HCT116 (cell line): Measurements from ENCODE around the gene ARHGAP8. TPM values are rescaled to one million over a fixed set of nuclear protein-coding genes. Genes with fewer than 3 reads are reported as not detected.

Experiments used
- ATAC-seq: fragments of 200-7000 bp; cut with Tn5 transposase; 2 replicates; pipeline ENCODE4 v1.9.1; 2020; ENCODE audit warnings: mild to moderate bottlenecking, moderate library complexity
- BruUV-seq: library from RNA; stranded (reverse); fragments of 400-500 nt; replicated peaks from 2 replicates; lab custom pipeline; 2021; lab: Mats Ljungman, UMichigan
- CTCF ChIA-PET: fragments of 300-600 bp; sonication (Branson Sonifier 250); formaldehyde crosslinking; loops from one replicate; lab custom pipeline; 2021; ENCODE audit warnings: antibody characterized with exemption; lab: Charles Lee
- POLR2A ChIA-PET: fragments of 300-600, 350-600 bp; sonication (Branson Sonifier 250); formaldehyde crosslinking; loops from one replicate; lab custom pipeline; 2021; ENCODE audit warnings: antibody characterized with exemption; lab: Charles Lee
- RAD21 ChIA-PET, 2 experiments: fragments of 300-600 bp; sonication (Branson Sonifier 250); formaldehyde crosslinking; loops; one replicate each; lab custom pipeline; 2023; ENCODE audit warnings: low total read pairs in 2 of 2; ENCODE audit not compliant: uncharacterized antibody in 2 of 2, unreplicated experiment in 2 of 2, low non-redundant PET in 1 of 2; lab: Charles Lee
- DNase-seq: peaks from one replicate; pipeline ENCODE4 v3.0.0-alpha.2; 2010; ENCODE audit warnings: low read depth, low spot score
- H2AFZ ChIP-seq: fragments of 200-600 bp; shearing (Covaris generic), sonication (generic); 2 replicates; pipeline ENCODE4 v1.6.1; 2017; ENCODE audit warnings: low read depth, mixed run types, mixed read lengths, antibody characterized with exemption, low read length; ENCODE audit not compliant: poor library complexity, severe bottlenecking
- H3K27ac ChIP-seq: 2 replicates; pipeline ENCODE4 v1.5.1; 2012; ENCODE audit warnings: low read depth, low read length
- H3K27me3 ChIP-seq: fragments of 200-600 bp; sonication (generic); 2 replicates; pipeline ENCODE4 v1.6.1; 2016; ENCODE audit warnings: mixed run types, low read length, mixed read lengths; ENCODE audit not compliant: insufficient read depth
- H3K36me3 ChIP-seq, 2 experiments: fragments of 200-500 bp in 1 of 2; fragments of 200-600 bp in 1 of 2; sonication (Bioruptor generic) in 1 of 2; sonication (generic) in 1 of 2; 2 replicates each; pipeline versions ENCODE4 v1.5.1 to v1.6.1; 2014 to 2016; ENCODE audit warnings: low read length in 2 of 2, inconsistent platforms in 1 of 2, mixed read lengths in 1 of 2, mixed run types in 1 of 2; ENCODE audit not compliant: insufficient read depth in 2 of 2, control insufficient read depth in 1 of 2
- H3K4me1 ChIP-seq, 2 experiments: fragments of 200-600 bp in 1 of 2; sonication (generic) in 1 of 2; 2 replicates each; pipeline versions ENCODE4 v1.5.1 to v1.6.1; 2012 to 2017; ENCODE audit warnings: low read length in 2 of 2, inconsistent platforms in 1 of 2, mild to moderate bottlenecking in 1 of 2, mixed read lengths in 1 of 2, mixed run types in 1 of 2, moderate library complexity in 1 of 2; ENCODE audit not compliant: insufficient read depth in 2 of 2, control insufficient read depth in 1 of 2
- H3K4me2 ChIP-seq: fragments of 200-600 bp; sonication (generic); 2 replicates; pipeline ENCODE4 v1.6.1; 2017; ENCODE audit warnings: mixed run types, low read length, mixed read lengths
- H3K4me3 ChIP-seq, 2 experiments: fragments of 200-600 bp in 1 of 2; sonication (generic) in 1 of 2; replicated peaks in 1 of 2; 2 replicates each; pipeline ENCODE4 v1.5.1; 2011 to 2016; ENCODE audit warnings: low read length in 2 of 2, control low read depth in 1 of 2, low read depth in 1 of 2, mild to moderate bottlenecking in 1 of 2, mixed read lengths in 1 of 2, mixed run types in 1 of 2
- H3K79me2 ChIP-seq: fragments of 200-600 bp; sonication (generic); 2 replicates; pipeline ENCODE4 v1.6.1; 2017; ENCODE audit warnings: mild to moderate bottlenecking, mixed run types, low read length, moderate library complexity, mixed read lengths; ENCODE audit not compliant: insufficient read depth
- H3K9ac ChIP-seq: fragments of 200-600 bp; sonication (generic); 2 replicates; pipeline ENCODE4 v1.6.1; 2016; ENCODE audit warnings: low read length, mixed read lengths
- H3K9me2 ChIP-seq: fragments of 200-600 bp; sonication (generic), shearing (Covaris generic); 2 replicates; pipeline ENCODE4 v1.6.1; 2017; ENCODE audit warnings: mixed run types, mild to moderate bottlenecking, moderate library complexity; ENCODE audit not compliant: insufficient read depth
- H3K9me3 ChIP-seq, 2 experiments: fragments of 200-500 bp in 1 of 2; fragments of 200-600 bp in 1 of 2; sonication (Bioruptor generic) in 1 of 2; sonication (generic) in 1 of 2; 2 replicates each; pipeline ENCODE4 v1.6.1; 2014 to 2017; ENCODE audit warnings: low read length in 2 of 2, mixed read lengths in 2 of 2, inconsistent platforms in 1 of 2, low read depth in 1 of 2, mild to moderate bottlenecking in 1 of 2, mixed run types in 1 of 2, moderate library complexity in 1 of 2; ENCODE audit not compliant: control insufficient read depth in 1 of 2, insufficient read depth in 1 of 2
- H4K20me1 ChIP-seq: fragments of 200-600 bp; sonication (generic), shearing (Covaris generic); 2 replicates; pipeline ENCODE4 v1.6.1; 2017; ENCODE audit warnings: mixed run types, mild to moderate bottlenecking, moderate library complexity; ENCODE audit not compliant: insufficient read depth
- ATF3 ChIP-seq: IDR thresholded peaks from 2 replicates; pipeline ENCODE4 v1.6.1; 2012
- CBX3 ChIP-seq: IDR thresholded peaks from 2 replicates; pipeline ENCODE4 v1.6.1; 2012; ENCODE audit warnings: low read depth
- CEBPB ChIP-seq: IDR thresholded peaks from 2 replicates; pipeline ENCODE4 v1.6.1; 2012; ENCODE audit warnings: low read depth
- CTCF ChIP-seq, 3 experiments: fragments of 200-600 bp in 1 of 3; sonication (generic) in 1 of 3; IDR thresholded peaks in 2 of 3; conservative IDR thresholded peaks in 1 of 3; 2 replicates each; pipeline ENCODE4 v1.5.1; 2012 to 2017; ENCODE audit warnings: low read depth in 2 of 3, low read length in 2 of 3, antibody characterized with exemption in 1 of 3, borderline replicate concordance in 1 of 3, control low read depth in 1 of 3, mild to moderate bottlenecking in 1 of 3, mixed read lengths in 1 of 3, mixed run types in 1 of 3, moderate library complexity in 1 of 3; ENCODE audit not compliant: insufficient read depth in 1 of 3
- EGR1 ChIP-seq: IDR thresholded peaks from 2 replicates; pipeline ENCODE4 v1.6.1; 2012; ENCODE audit warnings: low read depth
- ELF1 ChIP-seq: IDR thresholded peaks from 2 replicates; pipeline ENCODE4 v1.6.1; 2012; ENCODE audit warnings: low read depth, borderline replicate concordance
- EZH2 ChIP-seq: fragments of 200-600 bp; sonication (generic); IDR thresholded peaks from 2 replicates; pipeline ENCODE4 v1.6.1; 2017; ENCODE audit warnings: antibody characterized with exemption, mixed run types
- EZH2phosphoT487 ChIP-seq: fragments of 200-600 bp; IDR thresholded peaks from 2 replicates; pipeline ENCODE4 v1.6.1; 2018; ENCODE audit warnings: antibody characterized with exemption, borderline replicate concordance
- JUND ChIP-seq: IDR thresholded peaks from 2 replicates; pipeline ENCODE4 v1.6.1; 2012
- MAX ChIP-seq: IDR thresholded peaks from 2 replicates; pipeline ENCODE4 v1.6.1; 2012
- POLR2A ChIP-seq: IDR thresholded peaks from 2 replicates; pipeline ENCODE4 v1.7.0; 2011; ENCODE audit warnings: borderline replicate concordance; ENCODE audit not compliant: insufficient read depth, insufficient read length; ENCODE audit errors: extremely low read depth
- POLR2AphosphoS5 ChIP-seq: IDR thresholded peaks from 2 replicates; pipeline ENCODE4 v1.6.1; 2011; ENCODE audit warnings: mild to moderate bottlenecking, low read depth, low read length, moderate library complexity
- RAD21 ChIP-seq: IDR thresholded peaks from 2 replicates; pipeline ENCODE4 v1.6.1; 2012; ENCODE audit warnings: low read depth, mild to moderate bottlenecking
- REST ChIP-seq: IDR thresholded peaks from 2 replicates; pipeline ENCODE4 v1.6.1; 2012; ENCODE audit warnings: low read depth
- SIN3A ChIP-seq: IDR thresholded peaks from 2 replicates; pipeline ENCODE4 v1.6.1; 2012; ENCODE audit warnings: low read depth
- SP1 ChIP-seq: IDR thresholded peaks from 2 replicates; pipeline ENCODE4 v1.6.1; 2012; ENCODE audit warnings: low read depth
- SRF ChIP-seq: IDR thresholded peaks from 2 replicates; pipeline ENCODE4 v1.6.1; 2012; ENCODE audit warnings: low read depth
- TCF7L2 ChIP-seq: IDR thresholded peaks from 2 replicates; pipeline ENCODE4 v1.7.0; 2011; ENCODE audit warnings: borderline replicate concordance, inconsistent platforms; ENCODE audit not compliant: insufficient read depth, insufficient read length; ENCODE audit errors: extremely low read depth
- YY1 ChIP-seq: IDR thresholded peaks from 2 replicates; pipeline ENCODE4 v1.6.1; 2011; ENCODE audit warnings: low read length, low read depth, moderate library complexity, mild to moderate bottlenecking; ENCODE audit not compliant: insufficient replicate concordance; ENCODE audit errors: extremely low read depth
- ZFX ChIP-seq: fragments of 450-650 bp; IDR thresholded peaks from 2 replicates; pipeline ENCODE4 v1.6.1; 2017
- intact Hi-C: fragments of 100-400 bp; cut with micrococcal nuclease; formaldehyde crosslinking; loops from 2 replicates; pipeline ENCODE4 v1.10.0; 2022
- total RNA-seq: library from RNA; stranded (reverse); gene quantifications from one replicate; pipeline ENCODE4 v1.2.1, GENCODE V29; 2021; ENCODE audit not compliant: unreplicated experiment

The ARHGAP8 gene
- total RNA-seq, 1 experiment from 2014 or later, result 67.5 TPM

GRCh38 chr22:44815099-44816070, 63.0 kb downstream of the ARHGAP8 start:
- CTCF ChIA-PET, result no interaction called here
- BruUV-seq, result no TSS peak
- Histone ChIP-seq H3K27me3 (no peaks in the 10 kb centered on the region), H4K20me1 (no peaks in the 10 kb centered on the region), H3K79me2 (no peaks in the 10 kb centered on the region)
- TF ChIP-seq REST (no peak), EGR1 (no peak), YY1 (no peak), EZH2 (no peak), JUND (no peak), CEBPB (no peak), RAD21 (no peak), TCF7L2 (no peak), ELF1 (no peak), POLR2A (no peak), MAX (no peak), CBX3 (no peak), ATF3 (no peak), SRF (no peak), POLR2AphosphoS5 (no peak), EZH2phosphoT487 (no peak), SIN3A (no peak), ZFX (no peak), CTCF (IDR thresholded peaks at IDR 0.05 in 2 of 3, conservative IDR thresholded peaks at IDR 0.05 in 1 of 3; ENCODE audit: borderline replicate concordance in 1 of 3, insufficient read depth in 1 of 3, low read depth in 2 of 3, low read length in 2 of 3) (no peak), SP1 (no peak)
- TF ChIP-seq, all 23 proteins: peak for 0
- Histone ChIP-seq H3K4me3 (no peak overlapping the region), H3K9me2 (no peaks in the 10 kb centered on the region), H3K4me1 (no peaks in the 10 kb centered on the region), H3K9me3 (no peaks in the 10 kb centered on the region), H2AFZ (no peak overlapping the region), H3K36me3 (peaks cover 0 to 3% of the 10 kb centered on the region in 2 experiments; a peak in 2 of 4 replicates), H3K27ac (no peak overlapping the region), H3K4me2 (no peak overlapping the region), H3K9ac (no peak overlapping the region)
- intact Hi-C loops, result no loop called here
- no peak for DNase-seq
- ChIA-PET RAD21 (no interaction called here), POLR2A (no interaction called here)
- ATAC-seq, result no peak
